ENCODE measurements around the gene TCERG1L.

TCERG1L gene

GRCh38 chr10:131210181-131210580, 101.3 kb downstream of the TCERG1L start:
- no peak overlapping the region for H3K4me3 ChIP-seq (ENCODE audit: low read length)
- H3K36me3 ChIP-seq (ENCODE audit: control insufficient read depth, low read depth, low read length), result no peaks in the 10 kb centered on the region
- no peaks in the 10 kb centered on the region for H3K27me3 ChIP-seq (ENCODE audit: control insufficient read depth, insufficient read depth, low read length)
- no peak overlapping the region for H3K27ac ChIP-seq (ENCODE audit: low read length)
- H3K9ac ChIP-seq (ENCODE audit: low read length), result no peak overlapping the region
- no peaks in the 10 kb centered on the region for H3K4me1 ChIP-seq (ENCODE audit: control insufficient read depth, low read depth, low read length)
- no peaks in the 10 kb centered on the region for H3K9me3 ChIP-seq (ENCODE audit: control insufficient read depth, low read depth, low read length)

- no peak overlapping the region for H3K27ac ChIP-seq (ENCODE audit: low read length)
- no peaks in the 10 kb centered on the region for H3K4me1 ChIP-seq (ENCODE audit: control insufficient read depth, low read depth, low read length)
- no peak overlapping the region for H3K9ac ChIP-seq (ENCODE audit: low read length)
- no peaks in the 10 kb centered on the region for H3K36me3 ChIP-seq (ENCODE audit: control insufficient read depth, low read depth, low read length)
- no peaks in the 10 kb centered on the region for H3K27me3 ChIP-seq (ENCODE audit: control insufficient read depth, insufficient read depth, low read length)
- no peaks in the 10 kb centered on the region for H3K9me3 ChIP-seq (ENCODE audit: control insufficient read depth, low read depth, low read length)
- no peak overlapping the region for H3K4me3 ChIP-seq (ENCODE audit: low read length)
Observed at GRCh38 chr10:131207584-131208532, 103.7 kb downstream of the TCERG1L start.

DNA sequence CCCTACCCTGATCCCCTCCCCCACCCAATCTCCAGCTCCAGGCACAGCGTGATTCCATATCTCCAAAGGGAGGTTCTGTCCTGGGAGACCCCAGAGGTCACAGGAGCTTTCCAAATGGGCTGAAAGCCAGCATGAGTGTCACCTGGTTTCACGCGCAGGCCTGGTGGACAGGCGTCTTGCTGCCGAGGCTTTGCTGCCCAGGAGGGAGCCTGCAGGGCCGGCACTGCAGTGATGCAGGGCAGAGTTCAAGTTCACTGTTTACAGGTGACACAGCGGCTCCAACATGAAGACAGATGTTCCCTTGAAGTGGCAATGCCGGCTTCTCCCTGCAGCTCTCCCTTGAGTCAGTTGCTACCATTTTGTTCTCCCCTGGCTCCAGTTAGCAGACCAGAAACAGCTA, 104.3 kb downstream of the TCERG1L start:
- H3K27ac ChIP-seq (ENCODE audit: low read length), result no peak overlapping the region

DNA sequence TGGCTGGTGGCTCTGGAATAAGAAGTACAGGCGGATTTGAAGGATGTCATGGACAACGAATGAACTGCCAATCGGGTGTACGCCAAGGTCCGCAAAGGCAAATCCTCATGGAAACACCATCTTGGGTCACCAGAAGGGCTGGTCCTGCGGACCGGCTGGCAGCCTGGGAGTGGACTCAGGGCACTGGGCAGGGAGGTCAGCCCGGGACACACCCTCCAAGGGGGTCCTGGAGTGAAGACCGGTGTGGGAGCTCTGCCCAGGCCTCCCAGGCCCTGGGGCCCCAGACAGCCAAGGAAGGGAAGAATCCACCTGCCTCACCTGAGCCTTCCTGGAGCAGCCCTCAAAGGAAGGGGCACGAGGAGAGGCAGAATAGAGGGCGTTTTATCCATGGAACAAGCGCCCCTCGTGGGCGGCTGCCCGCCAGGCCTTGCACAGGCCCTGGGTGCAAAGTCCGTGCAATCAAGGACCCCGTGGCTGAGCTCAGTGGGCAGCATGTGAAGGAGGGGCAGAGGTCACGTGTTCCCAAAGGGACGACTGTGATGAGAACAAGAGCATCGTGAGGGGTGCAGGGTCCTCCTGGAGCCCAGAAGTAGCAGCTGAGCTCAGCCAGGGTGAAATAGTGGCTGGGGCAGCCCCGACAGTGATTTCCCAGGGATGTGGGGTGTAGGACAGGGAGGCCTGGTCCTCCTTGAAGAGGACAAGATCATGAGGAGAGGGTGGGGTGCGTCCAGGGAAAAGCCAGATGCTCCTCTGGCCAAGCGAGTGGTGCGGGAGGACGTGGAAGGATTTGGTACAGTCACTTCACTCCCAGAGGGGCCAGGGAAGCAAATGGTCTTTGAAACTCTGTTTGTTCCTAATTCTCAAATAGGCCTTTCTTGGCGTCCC, 105.2 kb downstream of the TCERG1L start:
- no peaks in the 10 kb centered on the region for H3K36me3 ChIP-seq (ENCODE audit: control insufficient read depth, low read depth, low read length)
- no peaks in the 10 kb centered on the region for H3K27me3 ChIP-seq (ENCODE audit: control insufficient read depth, insufficient read depth, low read length)
- H3K27ac ChIP-seq (ENCODE audit: low read length), result no peak overlapping the region
- no peaks in the 10 kb centered on the region for H3K9me3 ChIP-seq (ENCODE audit: control insufficient read depth, low read depth, low read length)
- no peak overlapping the region for H3K9ac ChIP-seq (ENCODE audit: low read length)
- H3K4me1 ChIP-seq (ENCODE audit: control insufficient read depth, low read depth, low read length), result no peaks in the 10 kb centered on the region
- no peak overlapping the region for H3K4me3 ChIP-seq (ENCODE audit: low read length)

More for the DNA sequence above, 104.3 kb downstream of the TCERG1L start:
- Histone ChIP-seq H3K27me3 (ENCODE audit: control insufficient read depth, insufficient read depth, low read length) (no peaks in the 10 kb centered on the region), H3K9me3 (ENCODE audit: control insufficient read depth, low read depth, low read length) (no peaks in the 10 kb centered on the region), H3K4me1 (ENCODE audit: control insufficient read depth, low read depth, low read length) (no peaks in the 10 kb centered on the region), H3K4me3 (ENCODE audit: low read length) (no peak overlapping the region), H3K9ac (ENCODE audit: low read length) (no peak overlapping the region), H3K36me3 (ENCODE audit: control insufficient read depth, low read depth, low read length) (no peaks in the 10 kb centered on the region)

GRCh38 chr10:131205556-131205955, 106.0 kb downstream of the TCERG1L start:
- Histone ChIP-seq H3K36me3 (ENCODE audit: control insufficient read depth, low read depth, low read length) (no peaks in the 10 kb centered on the region), H3K9me3 (ENCODE audit: control insufficient read depth, low read depth, low read length) (no peaks in the 10 kb centered on the region), H3K9ac (ENCODE audit: low read length) (no peak overlapping the region), H3K4me1 (ENCODE audit: control insufficient read depth, low read depth, low read length) (no peaks in the 10 kb centered on the region), H3K27me3 (ENCODE audit: control insufficient read depth, insufficient read depth, low read length) (no peaks in the 10 kb centered on the region), H3K4me3 (ENCODE audit: low read length) (no peak overlapping the region), H3K27ac (ENCODE audit: low read length) (no peak overlapping the region)

GRCh38 chr10:131204406-131205152, 106.9 kb downstream of the TCERG1L start:
- Histone ChIP-seq H3K27ac (ENCODE audit: low read length) (no peak overlapping the region), H3K4me1 (ENCODE audit: control insufficient read depth, low read depth, low read length) (no peaks in the 10 kb centered on the region), H3K36me3 (ENCODE audit: control insufficient read depth, low read depth, low read length) (no peaks in the 10 kb centered on the region), H3K9ac (ENCODE audit: low read length) (no peak overlapping the region), H3K27me3 (ENCODE audit: control insufficient read depth, insufficient read depth, low read length) (no peaks in the 10 kb centered on the region), H3K4me3 (ENCODE audit: low read length) (no peak overlapping the region), H3K9me3 (ENCODE audit: control insufficient read depth, low read depth, low read length) (no peaks in the 10 kb centered on the region)

DNA sequence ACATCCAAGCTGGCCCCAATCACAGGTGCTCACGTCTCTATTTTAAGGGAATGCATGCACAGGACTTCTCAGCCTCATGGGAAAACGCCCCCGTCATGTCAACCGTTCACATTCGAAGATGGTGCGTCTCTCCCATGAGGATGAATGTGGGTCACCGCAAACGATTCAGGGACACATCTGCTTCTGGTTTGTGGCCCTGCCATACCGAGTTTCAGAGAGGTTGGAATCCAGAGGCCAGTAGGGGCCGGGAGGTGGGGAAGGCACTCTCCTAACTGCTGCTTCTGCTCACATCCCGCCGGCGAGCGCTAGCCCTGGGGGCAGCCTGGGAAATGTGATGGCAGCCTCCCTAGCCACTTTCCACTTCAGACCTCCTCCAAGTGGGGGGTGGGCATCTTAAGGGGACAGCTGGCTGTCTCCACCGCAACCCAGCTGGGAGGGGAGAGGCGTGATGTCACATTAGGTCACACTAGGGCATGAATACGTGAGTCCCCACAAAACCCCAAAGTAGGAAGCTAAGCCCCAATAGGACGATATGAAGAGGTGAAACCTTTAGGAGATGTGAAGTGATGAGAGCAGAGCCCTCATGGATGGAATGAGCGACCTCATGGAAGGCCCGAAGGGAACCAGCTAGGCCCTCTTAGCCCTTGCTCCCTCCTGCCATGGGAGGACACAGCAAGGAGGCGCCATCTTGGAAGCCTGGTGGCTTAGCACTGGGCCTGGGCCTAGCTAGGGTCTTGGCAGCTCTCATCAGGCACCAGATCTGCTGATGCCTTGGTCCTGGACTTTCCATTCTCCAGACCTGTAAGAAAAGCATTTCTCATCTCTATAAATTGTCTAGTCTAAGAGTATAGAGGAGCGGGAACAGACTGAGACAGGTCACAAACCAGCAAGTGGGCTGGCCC, 107.8 kb downstream of the TCERG1L start:
- Histone ChIP-seq H3K9ac (ENCODE audit: low read length) (no peak overlapping the region), H3K9me3 (ENCODE audit: control insufficient read depth, low read depth, low read length) (no peaks in the 10 kb centered on the region), H3K4me3 (ENCODE audit: low read length) (no peak overlapping the region), H3K27ac (ENCODE audit: low read length) (no peak overlapping the region), H3K4me1 (ENCODE audit: control insufficient read depth, low read depth, low read length) (no peaks in the 10 kb centered on the region), H3K36me3 (ENCODE audit: control insufficient read depth, low read depth, low read length) (no peaks in the 10 kb centered on the region), H3K27me3 (ENCODE audit: control insufficient read depth, insufficient read depth, low read length) (no peaks in the 10 kb centered on the region)

GRCh38 chr10:131202990-131203389, 108.5 kb downstream of the TCERG1L start:
- no peaks in the 10 kb centered on the region for H3K27me3 ChIP-seq (ENCODE audit: control insufficient read depth, insufficient read depth, low read length)
- no peaks in the 10 kb centered on the region for H3K9me3 ChIP-seq (ENCODE audit: control insufficient read depth, low read depth, low read length)
- no peak overlapping the region for H3K4me3 ChIP-seq (ENCODE audit: low read length)
- no peak overlapping the region for H3K9ac ChIP-seq (ENCODE audit: low read length)
- H3K4me1 ChIP-seq (ENCODE audit: control insufficient read depth, low read depth, low read length), result no peaks in the 10 kb centered on the region
- no peak overlapping the region for H3K27ac ChIP-seq (ENCODE audit: low read length)
- no peaks in the 10 kb centered on the region for H3K36me3 ChIP-seq (ENCODE audit: control insufficient read depth, low read depth, low read length)

- no peak overlapping the region for H3K9ac ChIP-seq (ENCODE audit: low read length)
Observed at GRCh38 chr10:131201741-131202515, 109.6 kb downstream of the TCERG1L start.

DNA sequence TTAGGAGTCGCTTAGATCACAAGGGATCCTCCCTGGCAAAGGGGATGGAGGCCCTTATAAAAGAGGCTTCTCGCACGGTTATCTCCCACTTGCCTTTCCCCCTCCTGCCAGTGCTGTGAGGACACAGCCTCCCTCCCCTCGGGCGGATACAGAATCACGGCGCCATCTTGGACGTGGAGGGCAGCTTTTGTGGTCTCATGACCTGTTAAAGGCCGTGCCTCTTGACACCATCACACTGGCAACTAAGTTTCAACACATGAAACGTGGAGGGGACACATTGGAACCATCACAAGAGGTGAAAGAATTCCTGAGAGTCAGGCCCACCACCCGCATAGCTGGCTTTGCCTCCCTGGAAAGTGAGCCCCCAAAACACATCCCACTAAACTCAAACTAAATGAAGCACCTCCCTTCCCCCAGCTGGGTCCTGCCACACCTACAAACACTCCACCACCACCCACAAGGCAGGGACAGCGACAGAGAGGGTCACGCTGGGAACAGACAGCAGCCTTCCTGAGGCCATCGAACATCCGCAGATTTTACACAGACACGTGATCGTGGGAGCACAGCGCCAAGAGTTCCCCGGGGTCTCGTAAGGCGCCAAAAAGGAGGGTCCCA, 110.6 kb downstream of the TCERG1L start:
- Histone ChIP-seq H3K27ac (ENCODE audit: low read length) (no peak overlapping the region), H3K4me1 (ENCODE audit: control insufficient read depth, low read depth, low read length) (no peaks in the 10 kb centered on the region), H3K4me3 (ENCODE audit: low read length) (no peak overlapping the region), H3K27me3 (ENCODE audit: control insufficient read depth, insufficient read depth, low read length) (no peaks in the 10 kb centered on the region), H3K9ac (ENCODE audit: low read length) (no peak overlapping the region), H3K9me3 (ENCODE audit: control insufficient read depth, low read depth, low read length) (no peaks in the 10 kb centered on the region), H3K36me3 (ENCODE audit: control insufficient read depth, low read depth, low read length) (no peaks in the 10 kb centered on the region)

More at GRCh38 chr10:131201741-131202515, 109.6 kb downstream of the TCERG1L start:
- Histone ChIP-seq H3K27ac (ENCODE audit: low read length) (no peak overlapping the region), H3K36me3 (ENCODE audit: control insufficient read depth, low read depth, low read length) (no peaks in the 10 kb centered on the region), H3K27me3 (ENCODE audit: control insufficient read depth, insufficient read depth, low read length) (no peaks in the 10 kb centered on the region), H3K4me1 (ENCODE audit: control insufficient read depth, low read depth, low read length) (no peaks in the 10 kb centered on the region), H3K4me3 (ENCODE audit: low read length) (no peak overlapping the region), H3K9me3 (ENCODE audit: control insufficient read depth, low read depth, low read length) (no peaks in the 10 kb centered on the region)
